GM21786 (cell line): ENCODE data around the gene EPB41L2.

Experiments
- ATAC-seq: cut with Tn5 transposase; IDR thresholded peaks from one replicate; pipeline ENCODE4 v1.9.1; 2021; ENCODE audit not compliant: unreplicated experiment

The EPB41L2 gene

DNA sequence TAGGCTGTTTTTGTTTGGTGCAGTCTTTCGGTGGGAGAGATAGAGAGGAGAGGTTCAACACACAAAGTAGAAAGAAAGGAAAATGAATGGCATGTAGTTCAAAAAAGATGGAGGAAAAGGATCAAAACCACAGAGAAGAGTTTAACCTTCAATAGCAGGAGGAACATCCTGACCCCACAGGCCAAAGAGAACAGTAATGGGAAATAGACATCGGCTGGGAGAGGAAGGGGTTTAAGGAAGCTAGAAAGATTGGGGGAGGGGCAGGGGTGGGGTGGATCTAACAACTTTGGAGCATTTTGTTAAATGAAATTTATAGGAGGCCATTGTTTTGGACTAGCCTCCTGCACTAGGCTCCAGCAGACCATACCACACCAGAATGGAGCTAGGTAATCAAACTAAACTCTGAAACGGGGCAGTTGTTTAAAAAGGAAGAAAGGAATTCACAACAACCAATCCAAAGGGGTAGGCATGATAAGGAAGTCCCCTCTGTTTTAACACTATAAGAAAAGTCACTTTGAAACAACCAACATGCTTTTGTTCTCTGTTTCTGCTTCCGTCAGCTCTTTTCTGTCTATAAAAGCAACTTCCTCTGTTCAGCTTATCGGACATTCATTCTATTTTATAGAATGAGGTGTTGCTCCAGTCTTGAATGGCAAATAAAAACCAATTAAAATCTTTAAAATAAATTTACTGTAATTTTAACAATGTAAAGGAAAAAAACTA, 82.6 kb downstream of the EPB41L2 start:
- ATAC-seq, result no peak

DNA sequence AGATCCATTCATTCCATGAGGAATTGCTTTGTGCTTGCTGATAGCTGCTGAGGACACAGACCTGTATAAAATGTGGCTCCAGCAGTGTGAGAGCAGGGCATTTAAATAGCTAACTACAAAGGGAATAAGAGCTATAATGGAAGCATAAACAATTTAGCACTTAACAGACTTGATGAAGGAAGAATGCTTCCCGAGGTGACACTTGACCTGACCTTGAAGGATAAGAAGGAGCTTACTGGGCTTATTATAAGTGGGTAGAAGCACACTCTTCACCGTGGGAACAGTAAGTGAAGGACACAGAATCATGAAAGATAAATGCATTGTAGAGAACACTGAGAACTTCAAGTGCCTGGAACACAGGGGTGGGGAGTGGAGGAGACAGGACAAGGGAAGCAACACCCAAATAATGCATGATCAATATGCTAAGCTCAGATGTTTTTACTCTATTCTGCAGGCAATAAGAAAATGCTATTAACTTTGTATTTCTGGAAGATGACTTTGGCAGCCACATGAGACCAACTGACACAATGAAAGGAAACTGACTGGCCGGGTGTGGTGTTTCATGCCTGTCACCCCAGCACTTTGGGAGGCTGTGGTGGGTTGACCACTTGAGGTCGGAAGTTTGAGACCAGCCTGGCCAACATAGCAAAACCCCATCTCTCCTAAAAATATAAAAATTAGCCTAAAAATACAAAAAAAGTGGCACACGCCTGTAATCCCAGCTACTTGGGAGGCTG, 84.2 kb downstream of the EPB41L2 start:
- ATAC-seq, result no peak

DNA sequence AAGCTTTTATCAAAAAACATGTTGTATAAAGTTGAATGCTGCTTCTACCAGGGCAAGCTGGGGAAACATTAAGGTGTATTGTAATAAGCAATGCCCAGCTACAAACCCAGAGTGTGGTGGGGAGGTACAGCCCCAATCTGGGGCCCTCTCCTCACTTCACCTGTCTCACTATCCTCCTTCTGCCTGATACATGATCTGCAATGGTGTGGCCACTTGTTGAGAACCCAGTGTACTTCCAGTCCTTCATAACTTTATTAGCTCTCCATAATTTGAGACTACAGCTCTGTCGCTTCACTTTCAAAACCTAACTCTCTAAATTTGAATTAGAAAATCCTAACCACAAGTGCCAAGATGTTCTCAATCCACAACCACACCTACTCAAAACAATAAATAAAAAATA, 84.9 kb downstream of the EPB41L2 start:
- ATAC-seq, result no peak

DNA sequence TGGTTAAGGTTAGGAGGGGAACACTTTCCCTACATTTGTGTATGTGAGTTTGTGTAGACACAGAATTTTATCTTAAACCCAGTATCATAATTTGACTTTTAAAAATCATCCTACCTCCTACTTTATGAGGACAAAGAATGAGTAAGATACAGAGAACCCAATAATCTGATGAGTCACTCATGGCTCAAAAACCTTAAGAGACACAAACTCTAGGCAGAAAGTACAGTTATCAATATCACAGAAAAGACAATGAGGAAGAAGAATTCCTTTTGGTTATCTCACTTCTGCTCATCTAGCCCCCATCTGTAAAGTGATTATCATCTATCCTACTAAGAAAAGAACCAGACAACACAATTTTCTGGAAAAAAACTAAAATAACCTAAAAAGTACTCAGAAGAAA, 87.7 kb downstream of the EPB41L2 start:
- no peak for ATAC-seq

DNA sequence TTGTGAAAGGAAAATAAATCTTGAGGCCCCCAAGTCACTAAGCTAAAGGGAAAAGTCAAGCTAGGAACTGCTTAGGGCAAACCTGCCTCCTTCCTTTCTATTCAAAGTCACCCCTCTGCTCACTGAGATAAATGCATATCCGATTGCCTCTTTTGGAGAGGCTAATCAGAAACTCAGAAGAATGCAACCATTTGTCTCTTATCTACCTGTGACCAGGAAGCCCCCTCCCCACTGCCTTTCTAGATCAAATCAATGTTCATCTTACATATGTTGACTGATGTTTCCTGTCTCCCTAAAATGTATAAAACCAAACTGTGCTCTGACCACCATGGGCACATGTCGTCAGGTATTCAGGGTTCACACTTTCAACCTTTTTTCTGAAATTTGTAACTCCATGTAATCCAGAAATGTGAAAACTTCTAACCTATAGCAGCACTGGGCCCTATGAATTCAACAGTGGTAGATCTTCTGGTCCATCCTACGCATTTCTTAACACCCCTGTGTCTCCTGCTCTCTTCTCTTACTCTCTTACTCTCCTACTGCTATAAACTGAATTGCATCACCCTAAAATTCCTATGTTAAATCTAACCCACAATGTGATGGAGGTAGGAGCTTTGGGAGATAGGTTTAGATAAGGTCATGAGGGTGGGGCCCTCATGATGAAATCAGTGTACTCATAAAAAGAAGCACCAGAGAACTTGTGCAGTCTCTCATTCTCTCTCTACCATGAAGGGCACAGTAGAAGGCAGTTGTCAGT, 89.3 kb downstream of the EPB41L2 start:
- no peak for ATAC-seq

DNA sequence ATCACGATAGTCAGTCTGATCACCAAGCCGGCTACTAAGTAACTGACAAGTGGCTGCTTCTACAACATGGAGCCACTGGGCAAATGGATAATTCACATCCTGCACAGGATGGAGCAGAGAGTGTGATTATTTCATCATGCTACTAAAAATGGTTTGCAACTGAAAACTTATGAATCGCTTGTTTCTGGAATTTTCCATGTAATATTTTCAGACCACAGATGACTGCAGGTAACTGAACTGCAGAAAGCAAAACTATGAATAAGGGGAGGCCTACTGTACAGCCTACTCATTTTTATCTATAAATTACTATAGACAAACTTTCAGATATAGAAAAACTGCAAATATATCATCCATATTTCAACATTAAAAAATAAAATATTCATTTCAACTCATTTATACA, 91.5 kb downstream of the EPB41L2 start:
- no peak for ATAC-seq

DNA sequence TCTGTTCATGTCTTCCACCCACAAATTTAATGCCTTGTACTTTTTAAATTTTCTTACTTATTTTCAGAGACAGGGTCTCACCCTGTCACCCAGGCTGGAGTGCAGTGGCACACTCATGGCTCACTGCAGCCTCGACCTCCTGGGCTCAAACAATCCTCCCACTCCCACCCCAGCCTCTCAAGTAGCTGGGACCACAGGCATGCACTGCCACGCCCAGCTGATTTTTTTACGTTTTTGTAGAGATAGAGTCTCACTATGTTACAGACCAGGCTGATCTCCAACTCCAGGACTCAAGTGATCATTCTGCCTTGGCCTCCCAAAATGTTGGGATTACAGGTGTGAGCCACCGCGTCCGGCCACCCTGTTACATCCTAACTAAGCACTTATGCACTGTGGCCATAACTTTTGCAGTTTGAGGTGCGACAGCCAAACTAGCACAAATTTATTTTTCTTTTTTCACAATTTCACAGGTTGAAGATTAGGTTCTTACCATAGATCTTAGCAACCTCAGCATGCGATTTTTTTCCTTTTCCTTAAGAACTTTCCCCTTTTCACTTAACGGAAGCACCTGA, 92.1 kb downstream of the EPB41L2 start:
- no peak for ATAC-seq

DNA sequence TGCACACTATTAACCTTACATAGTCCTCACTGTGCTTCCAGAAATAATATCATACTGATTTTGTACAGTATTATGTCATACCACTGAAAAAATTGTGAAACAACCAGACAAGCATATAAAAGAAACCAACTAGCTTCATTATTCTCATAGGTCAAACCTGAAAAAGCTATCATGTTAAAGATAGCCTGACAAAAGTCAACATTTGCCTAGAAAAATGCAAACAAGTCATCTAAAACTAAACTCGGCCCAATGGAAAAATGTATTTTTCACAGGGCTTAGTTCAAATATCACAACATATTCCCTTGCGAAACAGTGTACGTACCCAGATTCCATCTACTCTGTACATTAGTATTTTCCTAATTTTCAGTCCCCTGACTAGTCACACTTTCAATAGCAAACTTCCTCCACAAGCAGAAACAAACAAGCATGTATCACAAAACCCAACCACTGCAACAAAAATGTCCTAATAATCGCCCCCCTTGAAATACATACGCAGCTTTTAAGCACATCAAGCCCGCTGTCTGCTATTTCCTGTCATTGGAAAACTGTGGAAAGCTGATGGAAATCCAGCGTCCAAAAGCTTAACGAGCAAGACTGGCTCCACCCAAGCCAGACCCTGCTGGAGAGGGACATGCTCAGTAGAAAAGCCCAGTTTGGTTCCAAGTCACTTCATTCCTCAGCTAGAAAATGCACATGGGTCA, 93.1 kb downstream of the EPB41L2 start:
- ATAC-seq, result no peak

DNA sequence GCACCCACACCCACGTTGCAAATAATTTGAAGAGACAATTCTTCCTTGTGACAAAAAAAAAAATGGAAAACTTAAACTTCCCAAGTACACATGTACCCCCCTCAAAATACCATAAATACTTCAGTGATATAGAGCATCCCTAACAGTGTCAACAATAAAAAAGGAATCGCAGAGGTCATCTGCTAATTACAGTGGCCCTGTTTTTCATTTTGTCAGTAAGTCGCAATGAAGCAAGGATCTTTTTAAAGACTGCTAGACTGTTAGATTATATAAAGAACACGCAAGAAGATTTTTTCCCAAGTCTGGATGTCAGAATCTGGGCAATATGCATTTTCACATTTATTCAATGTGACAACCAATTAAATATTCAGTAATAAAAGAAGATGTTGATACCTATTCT, 93.9 kb downstream of the EPB41L2 start:
- no peak for ATAC-seq

DNA sequence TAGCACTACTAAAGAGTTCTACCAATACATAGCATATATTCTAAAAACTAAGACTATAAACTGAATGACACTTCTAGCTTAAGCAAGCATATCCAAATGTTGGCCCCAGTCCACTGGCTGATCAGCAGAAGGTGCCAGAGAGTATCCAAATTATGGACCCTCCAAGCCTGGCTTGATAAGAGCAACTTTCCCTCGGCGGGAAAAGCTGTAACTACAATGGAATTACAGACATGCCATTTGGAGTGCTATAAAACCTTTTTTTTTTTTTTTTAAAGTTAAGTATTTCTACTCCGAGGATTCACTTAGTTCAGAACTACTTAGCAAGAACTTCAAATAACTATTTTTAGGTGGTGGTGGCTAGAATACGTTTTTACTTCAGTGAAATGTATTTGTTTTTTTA, 94.6 kb downstream of the EPB41L2 start:
- ATAC-seq, result no peak

DNA sequence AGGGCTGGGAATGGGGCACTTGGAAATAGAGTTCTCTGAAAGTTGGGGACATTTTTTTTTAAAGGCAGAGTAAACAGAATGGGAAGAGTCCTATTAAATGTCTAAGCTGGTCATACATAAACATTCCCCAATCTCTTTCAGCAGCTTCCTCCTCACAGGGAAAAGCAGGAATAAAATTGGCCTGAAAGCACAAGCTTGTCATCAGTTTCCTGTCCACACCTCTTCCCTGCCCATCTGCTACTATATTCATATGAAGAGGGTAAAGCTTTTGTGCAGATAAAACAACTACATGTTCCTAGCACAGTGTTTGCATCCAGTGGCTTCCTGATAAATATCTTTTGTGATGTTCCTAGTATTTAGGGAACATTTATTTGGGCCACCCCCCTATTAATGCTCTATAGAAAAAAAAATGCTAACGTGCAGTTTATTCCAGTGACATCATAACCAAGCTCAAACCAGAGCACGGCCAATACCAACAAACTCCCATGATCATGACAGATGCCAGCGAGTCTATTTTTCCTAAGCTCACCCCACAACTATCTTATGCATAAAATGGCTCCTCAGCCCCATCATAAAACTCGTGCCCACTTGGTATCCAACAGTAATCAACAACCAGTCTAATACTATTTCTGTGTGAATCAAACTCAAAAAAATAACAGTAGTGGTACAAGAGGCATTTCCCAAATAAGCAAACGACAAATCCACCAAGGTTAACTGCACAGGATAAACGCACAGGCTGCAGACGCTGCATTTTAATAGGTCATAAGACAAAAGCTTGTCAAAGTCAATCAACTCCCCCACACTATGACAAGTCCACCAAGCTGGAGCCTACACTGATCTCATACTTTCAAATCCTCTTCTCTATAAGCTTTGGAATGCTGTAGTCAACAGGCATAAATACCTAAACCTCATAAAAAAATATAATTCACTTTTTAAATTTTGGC, 95.3 kb downstream of the EPB41L2 start:
- no peak for ATAC-seq

DNA sequence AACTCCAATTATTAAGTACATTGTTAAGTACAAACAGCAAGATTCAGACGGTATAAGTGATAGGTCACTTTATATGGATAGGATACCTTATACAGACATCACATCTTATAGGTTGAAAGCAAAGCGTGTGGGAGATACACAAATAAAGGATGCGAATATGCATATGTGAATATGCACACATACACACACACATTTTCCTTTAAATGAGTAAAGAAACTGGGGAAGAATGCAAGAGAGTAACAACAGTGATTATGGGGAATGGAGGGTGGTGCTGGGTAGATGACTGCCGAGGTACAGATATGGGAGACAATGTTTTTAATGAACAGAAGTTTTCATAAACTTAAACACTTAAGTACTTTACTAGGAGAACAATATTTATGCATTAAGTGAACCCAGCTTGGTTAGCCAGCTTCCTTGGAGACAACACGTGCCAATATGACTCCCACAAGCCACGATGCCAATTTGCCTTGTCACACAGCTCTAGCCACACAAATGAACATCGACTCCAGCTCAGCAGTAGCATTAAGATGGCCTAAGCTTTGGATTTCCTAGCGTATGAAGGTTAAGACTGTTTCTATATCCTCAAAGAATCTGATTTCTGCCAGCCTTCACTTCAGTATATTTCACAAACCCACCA, 96.6 kb downstream of the EPB41L2 start:
- no peak for ATAC-seq

DNA sequence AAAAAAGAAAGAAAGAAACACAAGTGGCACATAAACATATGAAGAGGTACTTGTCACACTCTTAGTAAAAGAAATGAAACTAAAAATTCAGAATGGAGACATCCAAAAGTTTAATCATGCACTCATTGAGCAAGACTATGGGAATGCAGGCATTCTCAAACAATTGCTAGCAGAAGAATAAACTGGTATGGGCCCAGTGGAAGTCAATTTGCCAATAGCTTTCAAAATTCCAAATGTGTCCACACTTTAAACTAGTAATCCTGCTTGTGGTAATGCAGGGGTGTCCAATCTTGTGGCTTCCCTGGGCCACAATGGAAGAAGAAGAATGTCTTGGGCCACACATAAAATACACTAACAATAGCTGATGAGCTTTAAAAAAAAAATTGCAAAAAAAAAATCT, 97.4 kb downstream of the EPB41L2 start:
- ATAC-seq, result no peak

DNA sequence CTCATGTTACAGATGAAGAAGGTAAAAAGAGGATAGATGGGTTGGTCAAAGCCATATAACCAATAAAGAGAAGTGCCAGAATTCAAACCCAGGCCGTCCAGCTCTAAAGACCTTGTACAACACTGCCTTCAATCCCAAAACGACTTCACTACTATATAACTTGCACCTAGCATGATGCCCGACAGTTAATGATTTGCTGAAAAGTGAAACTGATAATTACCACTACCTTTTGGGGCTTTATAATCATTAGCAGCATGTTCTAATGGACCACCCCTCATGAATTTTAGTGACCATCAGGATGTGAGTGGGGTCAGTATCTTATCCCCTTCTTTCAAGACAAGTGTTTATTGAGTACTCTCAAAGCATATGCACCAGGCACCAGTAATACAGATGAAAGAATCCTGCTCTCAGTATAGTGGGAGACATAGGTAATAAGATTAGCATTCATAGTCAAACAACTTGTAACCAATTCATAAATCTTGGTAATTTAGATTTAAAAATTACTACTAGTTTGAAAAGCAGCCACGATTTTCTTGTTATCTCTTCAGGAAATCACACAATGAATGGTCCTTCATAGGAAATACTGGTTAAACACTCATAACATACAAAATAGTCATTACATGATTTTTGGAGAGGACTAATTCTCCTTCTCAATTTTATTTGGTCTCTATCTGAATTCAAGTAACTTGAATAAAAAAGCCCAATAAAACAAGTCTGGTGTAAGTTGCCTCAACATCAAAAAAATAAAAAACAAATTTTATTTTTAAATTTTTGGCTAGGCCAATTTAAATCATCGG, 98.0 kb downstream of the EPB41L2 start:
- ATAC-seq, result no peak

DNA sequence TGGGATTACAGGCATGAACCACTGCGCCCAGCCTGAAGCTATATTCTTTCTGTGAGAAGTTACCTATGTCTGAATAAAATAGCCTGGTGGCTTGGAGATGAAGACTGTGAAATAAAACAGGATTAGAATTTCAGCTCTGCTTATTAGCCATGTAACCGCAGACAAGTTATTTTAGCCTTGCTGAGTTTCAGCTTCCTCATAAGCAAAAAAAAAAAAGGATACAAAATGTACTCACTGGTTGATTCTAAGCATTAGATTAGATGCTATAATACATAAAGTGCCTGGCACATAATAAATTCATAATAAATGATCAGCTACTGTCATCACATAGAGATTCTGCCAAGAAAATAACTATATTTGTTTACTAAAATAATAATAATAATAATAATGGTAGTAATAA, 98.8 kb downstream of the EPB41L2 start:
- no peak for ATAC-seq

DNA sequence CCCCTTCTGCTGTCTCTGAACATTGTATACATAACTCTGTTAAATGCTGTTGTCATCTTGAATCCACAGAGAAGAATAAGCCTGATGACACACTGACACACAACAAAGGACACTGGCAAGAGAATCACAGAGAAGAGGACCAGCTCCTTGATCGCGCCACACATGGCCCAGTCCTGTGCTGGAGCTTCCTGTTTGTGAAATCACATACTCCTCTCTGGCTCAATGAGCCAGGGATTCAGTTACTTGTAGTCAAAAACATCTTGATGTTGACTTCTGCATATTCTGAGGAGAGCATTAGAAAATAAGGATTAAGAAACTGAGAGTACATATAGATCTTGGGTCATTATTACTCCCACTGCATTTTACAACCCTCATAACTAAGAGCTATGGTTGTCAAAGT, 100.1 kb downstream of the EPB41L2 start:
- no peak for ATAC-seq

DNA sequence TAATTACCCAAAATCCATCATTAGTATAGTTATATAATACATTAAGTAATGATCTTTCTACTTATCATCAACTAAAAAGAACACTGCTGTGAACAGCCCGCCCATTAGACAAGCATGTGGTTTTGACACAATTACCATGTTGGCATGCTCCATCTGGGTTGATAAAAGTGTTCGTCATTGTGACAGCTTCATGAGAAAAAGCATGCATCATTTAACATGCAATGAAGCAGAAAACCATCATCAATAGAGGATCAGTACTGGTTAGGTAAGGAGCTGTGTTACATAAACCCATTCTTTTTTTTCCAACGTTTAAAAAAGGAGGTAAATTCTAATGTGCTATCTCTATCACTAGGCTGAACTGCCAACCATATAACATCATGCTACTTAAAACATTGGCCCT, 101.9 kb downstream of the EPB41L2 start:
- no peak for ATAC-seq

DNA sequence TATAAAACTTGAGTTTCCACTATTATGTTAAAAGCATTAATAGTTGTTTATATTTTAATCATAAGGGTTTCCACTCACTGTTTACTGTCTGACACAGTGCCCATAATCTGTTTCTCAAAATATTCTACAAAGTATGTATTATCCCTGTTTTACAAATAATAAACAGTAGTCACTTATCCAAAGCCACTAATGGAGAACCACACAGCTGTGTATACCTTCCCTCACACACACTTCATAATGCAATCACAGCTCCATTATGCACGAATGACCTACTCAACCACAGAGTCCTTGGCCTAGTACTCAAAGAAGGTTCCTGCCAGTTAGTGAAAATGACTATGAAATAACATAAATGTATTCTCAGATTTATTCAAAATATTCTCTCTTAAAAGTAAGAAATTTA, 103.1 kb downstream of the EPB41L2 start:
- ATAC-seq, result no peak

DNA sequence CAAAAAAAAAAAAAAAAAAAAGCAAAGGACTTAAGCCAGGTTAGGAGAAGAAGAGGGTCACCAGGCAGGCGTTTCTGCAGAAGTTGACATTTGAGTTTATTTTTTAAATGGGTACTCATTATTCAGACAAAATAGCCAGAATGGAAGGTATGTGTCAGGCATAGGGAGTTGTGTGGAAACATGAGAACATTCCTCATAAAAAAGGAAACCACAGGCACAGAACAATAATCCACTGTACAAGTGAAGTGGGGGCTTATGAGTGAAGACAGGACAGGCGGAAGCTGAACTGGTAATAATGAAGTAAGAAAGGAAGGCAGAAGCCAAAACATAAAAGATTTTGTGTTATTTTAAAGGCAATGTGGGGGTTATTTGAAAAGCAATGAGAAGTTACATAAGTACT, 104.6 kb downstream of the EPB41L2 start:
- ATAC-seq, result no peak
